H9 (cell line): ENCODE results near the gene ANKRD39. TPM values are rescaled to one million over a fixed set of nuclear protein-coding genes. Genes with fewer than 3 reads are reported as not detected.

Experiments
- DNase-seq: peaks from one replicate; pipeline ENCODE4 v3.0.0-alpha.2; 2017
- H2AFZ ChIP-seq: one replicate; pipeline ENCODE4 v1.6.1; 2013; ENCODE audit warnings: mild to moderate bottlenecking, low read length, control low read depth, moderate library complexity
- H2AK5ac ChIP-seq: 2 replicates; pipeline ENCODE4 v1.6.1; 2013; ENCODE audit warnings: low read length, control low read depth, mixed read lengths; ENCODE audit not compliant: insufficient read length
- H2BK120ac ChIP-seq: one replicate; pipeline ENCODE4 v1.6.1; 2013; ENCODE audit warnings: low read depth, mild to moderate bottlenecking, low read length, control low read depth, inconsistent platforms; ENCODE audit not compliant: poor library complexity, severe bottlenecking
- H2BK12ac ChIP-seq: 2 replicates; pipeline ENCODE4 v1.6.1; 2013; ENCODE audit warnings: low read length, control low read depth, mixed read lengths, low read depth; ENCODE audit not compliant: insufficient read length
- H2BK15ac ChIP-seq: 2 replicates; pipeline ENCODE4 v1.6.1; 2013; ENCODE audit warnings: low read depth, low read length, control low read depth
- H2BK20ac ChIP-seq: one replicate; pipeline ENCODE4 v1.6.1; 2013; ENCODE audit warnings: low read depth, mild to moderate bottlenecking, low read length, control low read depth, inconsistent platforms; ENCODE audit not compliant: poor library complexity, severe bottlenecking
- H2BK5ac ChIP-seq: 2 replicates; pipeline ENCODE4 v1.6.1; 2013; ENCODE audit warnings: low read length, control low read depth, mixed read lengths; ENCODE audit not compliant: insufficient read length
- H3K14ac ChIP-seq: 2 replicates; pipeline ENCODE4 v1.6.1; 2013; ENCODE audit warnings: low read length, control low read depth; ENCODE audit not compliant: insufficient read depth
- H3K18ac ChIP-seq: 2 replicates; pipeline ENCODE4 v1.6.1; 2013; ENCODE audit warnings: low read depth, mild to moderate bottlenecking, mixed read lengths, low read length, control low read depth; ENCODE audit not compliant: insufficient read length
- H3K23ac ChIP-seq: 2 replicates; pipeline ENCODE4 v1.6.1; 2013; ENCODE audit warnings: low read length, control low read depth, mixed read lengths, low read depth; ENCODE audit not compliant: insufficient read length
- H3K23me2 ChIP-seq: 2 replicates; pipeline ENCODE4 v1.6.1; 2013; ENCODE audit warnings: low read depth, mild to moderate bottlenecking, mixed read lengths, low read length, control low read depth; ENCODE audit not compliant: insufficient read length, poor library complexity, severe bottlenecking
- H3K27ac ChIP-seq: 2 replicates; pipeline ENCODE4 v1.5.1; 2013; ENCODE audit warnings: low read length, control low read depth, mixed read lengths, low read depth; ENCODE audit not compliant: insufficient read length
- H3K27me3 ChIP-seq: 2 replicates; pipeline ENCODE4 v1.6.1; 2013; ENCODE audit warnings: low read length, control low read depth, inconsistent platforms; ENCODE audit not compliant: insufficient read depth
- H3K4ac ChIP-seq: 2 replicates; pipeline ENCODE4 v1.6.1; 2013; ENCODE audit warnings: low read depth, mild to moderate bottlenecking, control low read depth, inconsistent platforms, low read length, moderate library complexity
- H3K4me1 ChIP-seq: 2 replicates; pipeline ENCODE4 v1.6.1; 2013; ENCODE audit warnings: low read length, control low read depth, inconsistent platforms; ENCODE audit not compliant: insufficient read depth
- H3K4me2 ChIP-seq: 2 replicates; pipeline ENCODE4 v1.6.1; 2013; ENCODE audit warnings: low read length, control low read depth, mixed read lengths; ENCODE audit not compliant: insufficient read length, insufficient read depth
- H3K56ac ChIP-seq: 2 replicates; pipeline ENCODE4 v1.6.1; 2013; ENCODE audit warnings: low read depth, mild to moderate bottlenecking, mixed read lengths, low read length, control low read depth; ENCODE audit not compliant: insufficient read length
- H3K79me1 ChIP-seq: 2 replicates; pipeline ENCODE4 v1.6.1; 2013; ENCODE audit warnings: low read depth, mild to moderate bottlenecking, moderate library complexity, low read length, control low read depth, inconsistent platforms; ENCODE audit not compliant: insufficient read depth, poor library complexity, severe bottlenecking
- H3K79me2 ChIP-seq: 2 replicates; pipeline ENCODE4 v1.6.1; 2013; ENCODE audit warnings: low read length, control low read depth, inconsistent platforms; ENCODE audit not compliant: insufficient read depth
- H3K9ac ChIP-seq: 2 replicates; pipeline ENCODE4 v1.6.1; 2013; ENCODE audit warnings: low read length, control low read depth, mixed read lengths; ENCODE audit not compliant: insufficient read length; ENCODE audit errors: extremely low read depth
- H3K9me3 ChIP-seq: one replicate; pipeline ENCODE4 v1.6.1; 2013; ENCODE audit warnings: low read depth, low read length, inconsistent platforms; ENCODE audit not compliant: control insufficient read depth
- H3T11ph ChIP-seq: one replicate; pipeline ENCODE4 v1.6.1; 2013; ENCODE audit warnings: mild to moderate bottlenecking, low read length, control low read depth, inconsistent platforms
- H4K20me1 ChIP-seq: one replicate; pipeline ENCODE4 v1.6.1; 2013; ENCODE audit not compliant: control insufficient read depth, insufficient read length, insufficient read depth
- H4K5ac ChIP-seq: 2 replicates; pipeline ENCODE4 v1.6.1; 2013; ENCODE audit warnings: low read depth, mild to moderate bottlenecking, mixed read lengths, low read length, control low read depth; ENCODE audit not compliant: insufficient read length
- H4K8ac ChIP-seq: replicated peaks from 2 replicates; pipeline ENCODE4 v1.6.1; 2013; ENCODE audit warnings: low read length, control low read depth, mixed read lengths, low read depth; ENCODE audit not compliant: insufficient read length
- H4K91ac ChIP-seq: 2 replicates; pipeline ENCODE4 v1.6.1; 2013; ENCODE audit warnings: low read depth, mild to moderate bottlenecking, moderate library complexity, mixed read lengths, low read length, control low read depth; ENCODE audit not compliant: insufficient read length
- H3K27ac Mint-ChIP-seq, 3 experiments: 2 replicates in 2 of 3; 3 replicates in 1 of 3; pipeline ENCODE4 v1.8.0; 2020 to 2021; ENCODE audit warnings: mixed read lengths in 3 of 3, mild to moderate bottlenecking in 1 of 3, moderate library complexity in 1 of 3
- H3K27me3 Mint-ChIP-seq: 2 replicates; pipeline ENCODE4 v1.8.0; 2021; ENCODE audit warnings: low read depth, mild to moderate bottlenecking, moderate library complexity, mixed read lengths
- H3K36me3 Mint-ChIP-seq, 3 experiments: 2 replicates in 2 of 3; 3 replicates in 1 of 3; pipeline ENCODE4 v1.8.0; 2020 to 2021; ENCODE audit warnings: low read depth in 3 of 3, mixed read lengths in 3 of 3; ENCODE audit not compliant: insufficient read depth in 1 of 3
- H3K4me1 Mint-ChIP-seq, 2 experiments: 2 replicates each; pipeline ENCODE4 v1.8.0; 2020; ENCODE audit warnings: mixed read lengths in 2 of 2
- H3K4me3 Mint-ChIP-seq, 2 experiments: 2 replicates in 1 of 2; 3 replicates in 1 of 2; pipeline ENCODE4 v1.8.0; 2020 to 2021; ENCODE audit warnings: mild to moderate bottlenecking in 2 of 2, mixed read lengths in 2 of 2, moderate library complexity in 1 of 2
- H3K9me3 Mint-ChIP-seq, 2 experiments: 2 replicates in 1 of 2; 3 replicates in 1 of 2; pipeline ENCODE4 v1.8.0; 2020; ENCODE audit warnings: mild to moderate bottlenecking in 2 of 2, mixed read lengths in 2 of 2, moderate library complexity in 1 of 2
- CTCF ChIP-seq: fragments of 200-600 bp; sonication (generic); conservative IDR thresholded peaks from 3 replicates; pipeline ENCODE4 v1.8.0; 2021; ENCODE audit warnings: antibody characterized with exemption, mild to moderate bottlenecking
- WGBS: extraction: QIAGEN DNeasy Blood & Tissue Kit; methylation state at CpG from one replicate; pipeline ENCODE4 v1.1.7; 2013; ENCODE audit warnings: missing lambda C conversion rate, low lambda C conversion rate, mixed read lengths; ENCODE audit not compliant: insufficient read length; ENCODE audit errors: extremely low coverage; 5-methylcytosine and 5-hydroxymethylcytosine counted together
- total RNA-seq: library from RNA; stranded (reverse); gene quantifications from 2 replicates; pipeline ENCODE4 v1.2.1, GENCODE V29; 2021

ANKRD39 gene
- total RNA-seq, 1 experiment from 2014 or later, result 13.0 TPM

DNA sequence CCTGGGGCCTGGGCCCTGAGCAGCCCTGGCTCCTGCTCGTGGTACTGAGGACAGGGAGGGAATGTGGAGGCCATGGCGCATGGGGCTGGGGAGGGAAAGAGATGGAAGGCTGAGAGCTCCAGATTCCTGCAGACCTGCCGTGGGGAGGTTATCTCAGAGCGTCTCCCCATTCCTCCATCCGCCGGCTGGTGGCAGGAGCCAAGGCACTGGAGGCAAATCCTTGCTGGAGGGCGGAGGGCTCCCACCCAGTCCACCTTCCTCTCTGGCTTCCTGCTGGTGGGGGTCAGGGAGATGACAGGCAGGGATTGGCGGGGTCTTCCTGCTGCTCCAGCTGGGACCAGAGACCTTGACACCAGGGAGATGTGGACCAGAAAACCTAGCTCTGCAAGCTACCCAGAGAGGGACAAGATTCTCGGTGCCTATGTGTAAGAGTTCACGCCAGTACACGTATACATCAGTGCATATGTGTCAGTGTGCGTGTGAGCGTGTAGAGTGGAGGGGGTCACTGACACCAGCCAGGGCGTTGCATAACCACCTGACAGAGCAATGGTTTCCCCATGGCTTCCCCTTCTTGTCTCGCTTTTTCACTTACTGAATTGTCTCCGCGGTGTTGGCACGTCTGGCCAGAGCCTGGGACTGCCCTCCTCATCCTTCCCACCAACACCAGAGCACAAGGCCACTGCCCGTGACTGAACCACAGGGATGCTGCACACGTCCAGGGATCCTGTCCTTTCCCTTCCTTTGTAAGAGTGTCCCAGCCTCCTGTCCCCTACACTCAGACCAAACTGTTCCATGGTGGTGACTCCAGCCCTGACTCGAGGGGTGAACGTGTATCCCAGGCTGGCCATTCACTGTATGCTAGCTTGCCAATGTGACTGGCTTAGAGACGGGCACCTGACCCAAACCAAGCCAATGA, 27.9 kb upstream of the ANKRD39 start:
- H3K27me3 ChIP-seq, result no peaks in the 10 kb centered on the region; the same call in 1 of the 2 replicates
- no peak overlapping the region for H2BK15ac ChIP-seq
- Mint-ChIP-seq H3K4me1 (peaks cover 51 to 54% of the 10 kb centered on the region in 2 experiments), H3K4me3 (no peak overlapping the region), H3K9me3 (no peaks in the 10 kb centered on the region; a peak in 1 of 5 replicates), H3K27ac (peak overlapping the region in 2 of 3 experiments; percentile 53 to 62; a peak in 4 of 7 replicates), H3K27me3 (peaks cover 4% of the 10 kb centered on the region), H3K36me3 (no peaks in the 10 kb centered on the region)
- H2BK12ac ChIP-seq, result no peak overlapping the region
- no peaks in the 10 kb centered on the region for H3K23me2 ChIP-seq
- no peak overlapping the region for H3K23ac ChIP-seq
- H3K14ac ChIP-seq, result no peak overlapping the region; the same call in 1 of the 2 replicates
- no peak overlapping the region for H3K4ac ChIP-seq
- WGBS, result no CpG with 5 or more reads among the region's 23 CpGs
- H3K4me2 ChIP-seq, result no peak overlapping the region
- H3K27ac ChIP-seq, result no peak overlapping the region
- H3K4me1 ChIP-seq, result peaks cover 3% of the 10 kb centered on the region; the same call in 1 of the 2 replicates
- no peak overlapping the region for H3T11ph ChIP-seq
- no peak overlapping the region for H2BK120ac ChIP-seq
- H3K9ac ChIP-seq, result no peak overlapping the region
- no peak overlapping the region for H4K8ac ChIP-seq
- no peak overlapping the region for H3K18ac ChIP-seq
- no peak overlapping the region for H4K91ac ChIP-seq
- H4K5ac ChIP-seq, result no peak overlapping the region
- no peaks in the 10 kb centered on the region for H3K79me1 ChIP-seq
- no peaks in the 10 kb centered on the region for H4K20me1 ChIP-seq
- H2AFZ ChIP-seq, result no peak overlapping the region
- no peak overlapping the region for H2AK5ac ChIP-seq
- H3K79me2 ChIP-seq, result no peaks in the 10 kb centered on the region
- H2BK5ac ChIP-seq, result no peak overlapping the region
- no peaks in the 10 kb centered on the region for H3K9me3 ChIP-seq
- no peak overlapping the region for H2BK20ac ChIP-seq
- no peak for TF ChIP-seq CTCF
- H3K56ac ChIP-seq, result no peak overlapping the region
- DNase-seq, result no peak
